ENCODE measurements around the gene MRPL17. TPM values are rescaled to one million over a fixed set of nuclear protein-coding genes. Genes with fewer than 3 reads are reported as not detected.

Gene MRPL17
- total RNA-seq, 2 donors from 2014 or later, result 34.6 to 75.1 TPM

GRCh38 chr11:6640036-6640984 is 42.8 kb downstream of the MRPL17 start:
- Histone ChIP-seq H3K9me3 (no peaks in the 10 kb centered on the region), H3K4me3 (no peak overlapping the region), H3K27me3 (no peaks in the 10 kb centered on the region), H3K36me3 (no peaks in the 10 kb centered on the region), H3K27ac (no peak overlapping the region), H3K4me1 (no peaks in the 10 kb centered on the region), H3K9ac (ENCODE audit: low read depth in 2 of 2, low read length in 2 of 2) (no peak overlapping the region)
- no peak for DNase-seq
- no peak for TF ChIP-seq CTCF (IDR thresholded peaks at IDR 0.05)
- intact Hi-C loops (cut with DNase I), result no loop called here

- Histone ChIP-seq H3K36me3 (no peaks in the 10 kb centered on the region), H3K4me1 (peaks cover 5% of the 10 kb centered on the region), H3K27me3 (no peaks in the 10 kb centered on the region), H3K4me3 (no peak overlapping the region), H3K9ac (ENCODE audit: low read depth in 2 of 2, low read length in 2 of 2) (peak overlapping the region; percentile 5 to 19), H3K27ac (no peak overlapping the region), H3K9me3 (no peaks in the 10 kb centered on the region)
- no peak for TF ChIP-seq CTCF (IDR thresholded peaks at IDR 0.05)
- no peak for DNase-seq
- intact Hi-C loops (cut with DNase I), result no loop called here
Measured at GRCh38 chr11:6638429-6638828, 44.7 kb downstream of the MRPL17 start.

- Histone ChIP-seq H3K9ac (ENCODE audit: low read depth in 2 of 2, low read length in 2 of 2) (peak overlapping the region in 1 of 2 donors; percentile 19), H3K27ac (peak overlapping the region; percentile 64), H3K9me3 (no peaks in the 10 kb centered on the region), H3K36me3 (no peaks in the 10 kb centered on the region), H3K27me3 (no peaks in the 10 kb centered on the region), H3K4me1 (peaks cover 5% of the 10 kb centered on the region), H3K4me3 (no peak overlapping the region)
- DNase-seq, result no peak
- intact Hi-C loops (cut with DNase I), result no loop called here
- no peak for TF ChIP-seq CTCF (IDR thresholded peaks at IDR 0.05)
Measured at GRCh38 chr11:6637871-6638270, 45.3 kb downstream of the MRPL17 start.

- intact Hi-C loops (cut with DNase I), result no loop called here
- TF ChIP-seq CTCF (IDR thresholded peaks at IDR 0.05), result no peak
- Histone ChIP-seq H3K4me3 (no peak overlapping the region), H3K9ac (ENCODE audit: low read depth in 2 of 2, low read length in 2 of 2) (no peak overlapping the region), H3K36me3 (no peaks in the 10 kb centered on the region), H3K27ac (peak overlapping the region; percentile 64), H3K4me1 (peaks cover 5% of the 10 kb centered on the region), H3K27me3 (no peaks in the 10 kb centered on the region), H3K9me3 (no peaks in the 10 kb centered on the region)
- DNase-seq, result no peak
Measured at GRCh38 chr11:6636480-6636879, 46.7 kb downstream of the MRPL17 start.

- no peaks in the 10 kb centered on the region for H3K36me3 ChIP-seq
- H3K4me3 ChIP-seq, result no peak overlapping the region
- peaks cover 5% of the 10 kb centered on the region for H3K4me1 ChIP-seq
- intact Hi-C loops (cut with DNase I), result no loop called here
- H3K9me3 ChIP-seq, result no peaks in the 10 kb centered on the region
- peak overlapping the region; percentile 64 for H3K27ac ChIP-seq
- peak overlapping the region in 1 of 2 donors; percentile 14 for H3K9ac ChIP-seq (ENCODE audit: low read depth in 2 of 2, low read length in 2 of 2)
- no peaks in the 10 kb centered on the region for H3K27me3 ChIP-seq
- no peak for TF ChIP-seq CTCF (IDR thresholded peaks at IDR 0.05)
- DNase-seq, result peak; percentile 80
Measured at GRCh38 chr11:6635082-6635932, 47.8 kb downstream of the MRPL17 start.

Measured in colonic mucosa (tissue), 4 donors.